CD4-positive, alpha-beta T cell treated with Interleukin-2 at 100 ng/mL for 4 hours (primary cell): Measurements from ENCODE around the gene C1orf53.
"Not testable (repeated sequence)": the region's sequence is repeated elsewhere in the genome, so short reads cannot be mapped to it uniquely, and the experiment has no call there.

Source experiments
- DNase-seq: peaks from one replicate; pipeline ENCODE4 v3.0.0-alpha.2; 2020; ENCODE audit warnings: low spot score

The C1orf53 gene

GRCh38 chr1:197921235-197922069 is 19.0 kb downstream of the C1orf53 start:
- no peak for DNase-seq

GRCh38 chr1:197922070-197922390 is 19.6 kb downstream of the C1orf53 start:
- no peak for DNase-seq

DNA sequence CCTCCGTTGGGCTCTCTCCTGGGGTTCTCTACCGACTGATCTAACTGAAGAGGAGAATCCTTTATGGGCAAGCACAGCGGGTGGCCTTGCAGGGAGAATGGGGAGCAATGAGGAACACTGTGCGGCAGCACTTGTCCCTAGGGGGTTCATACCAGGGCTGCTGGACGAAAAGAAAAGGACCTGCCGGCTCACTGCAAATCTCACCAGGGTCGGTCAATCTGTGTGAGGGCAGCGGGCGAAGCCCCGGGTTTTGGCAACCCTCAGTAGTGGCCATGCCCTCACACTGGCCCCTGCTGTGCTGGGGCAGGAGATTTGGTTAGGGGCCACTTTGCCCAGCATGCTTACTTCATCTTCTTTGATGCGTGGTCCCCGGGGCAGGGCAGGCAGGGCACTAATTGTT is 20.6 kb downstream of the C1orf53 start:
- no peak for DNase-seq

GRCh38 chr1:197924516-197925123 is 22.2 kb downstream of the C1orf53 start:
- peak; percentile 53 for DNase-seq

DNA sequence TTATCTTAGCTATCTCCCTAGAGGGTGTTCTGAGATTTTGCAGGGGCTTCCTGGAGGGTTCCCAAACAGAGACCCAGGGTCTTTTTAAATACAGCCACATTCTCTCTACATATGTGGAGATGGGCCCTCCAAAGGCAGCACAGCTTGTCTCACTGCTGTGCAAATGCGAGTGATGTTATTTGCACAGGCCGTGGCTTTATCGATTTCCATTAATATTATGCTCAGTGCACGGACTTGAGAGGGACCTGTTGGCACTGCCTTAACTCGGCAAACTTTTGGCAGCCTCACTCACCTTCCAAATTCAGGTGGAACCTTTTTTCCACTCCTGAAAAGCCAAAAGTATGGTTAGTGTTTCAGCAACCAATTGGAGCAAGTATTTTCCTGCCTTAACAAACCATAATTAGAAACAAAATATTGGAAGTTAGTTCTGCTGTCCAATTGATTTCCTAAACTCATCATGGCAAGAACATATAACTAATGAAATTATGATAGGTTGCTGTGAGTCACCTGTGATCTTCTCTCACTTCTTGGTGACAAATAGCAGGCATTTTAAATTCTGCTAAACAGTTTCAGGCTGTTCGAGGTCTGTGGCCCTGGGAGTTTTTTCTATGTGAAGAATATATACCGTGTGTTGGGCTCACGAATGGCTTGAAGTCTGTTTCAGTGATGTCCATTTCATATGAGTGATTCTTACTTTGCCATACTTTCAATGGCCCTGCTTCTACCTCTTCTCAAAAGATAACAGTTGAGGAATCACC is 25.7 kb downstream of the C1orf53 start:
- DNase-seq = no peak

DNA sequence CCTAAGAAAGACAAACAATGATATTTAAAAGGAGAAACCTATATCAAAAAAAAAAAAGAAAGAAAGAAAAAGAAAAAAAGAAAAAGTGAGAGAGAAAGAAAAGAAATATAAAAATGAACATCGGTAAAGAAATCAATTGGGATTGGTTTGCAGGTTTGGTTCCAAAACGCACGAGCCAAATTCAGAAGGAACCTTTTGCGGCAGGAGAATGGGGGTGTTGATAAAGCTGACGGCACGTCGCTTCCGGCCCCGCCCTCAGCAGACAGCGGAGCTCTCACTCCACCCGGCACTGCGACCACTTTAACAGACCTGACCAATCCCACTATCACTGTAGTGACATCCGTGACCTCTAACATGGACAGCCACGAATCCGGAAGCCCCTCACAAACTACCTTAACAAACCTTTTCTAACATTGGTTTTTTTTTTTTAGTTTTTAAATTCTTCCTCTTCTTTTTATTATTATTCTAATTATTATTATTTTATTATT is 26.5 kb downstream of the C1orf53 start:
- no peak for DNase-seq

GRCh38 chr1:197933016-197933415 is 30.6 kb downstream of the C1orf53 start:
- DNase-seq = no peak

GRCh38 chr1:197933647-197934046 is 31.2 kb downstream of the C1orf53 start:
- no peak for DNase-seq

DNA sequence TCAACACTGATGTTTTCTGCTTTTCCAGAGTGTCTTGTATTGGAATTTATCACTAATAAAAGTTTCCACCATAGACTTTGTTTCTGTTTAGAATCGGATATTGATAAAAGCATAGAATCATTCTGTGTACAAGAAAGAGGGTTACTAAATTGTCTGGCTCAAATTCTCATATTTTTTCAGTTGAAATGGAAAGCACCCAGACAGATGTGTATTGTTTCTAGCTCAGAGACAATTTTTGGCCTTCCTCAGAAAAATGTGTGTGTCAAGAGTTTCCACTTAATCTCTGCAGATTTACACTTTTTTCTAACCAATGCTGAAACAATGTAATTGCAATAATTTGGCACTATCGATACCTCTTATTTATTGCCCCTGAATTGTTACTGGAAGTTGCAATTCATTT is 35.0 kb downstream of the C1orf53 start:
- DNase-seq = no peak

DNA sequence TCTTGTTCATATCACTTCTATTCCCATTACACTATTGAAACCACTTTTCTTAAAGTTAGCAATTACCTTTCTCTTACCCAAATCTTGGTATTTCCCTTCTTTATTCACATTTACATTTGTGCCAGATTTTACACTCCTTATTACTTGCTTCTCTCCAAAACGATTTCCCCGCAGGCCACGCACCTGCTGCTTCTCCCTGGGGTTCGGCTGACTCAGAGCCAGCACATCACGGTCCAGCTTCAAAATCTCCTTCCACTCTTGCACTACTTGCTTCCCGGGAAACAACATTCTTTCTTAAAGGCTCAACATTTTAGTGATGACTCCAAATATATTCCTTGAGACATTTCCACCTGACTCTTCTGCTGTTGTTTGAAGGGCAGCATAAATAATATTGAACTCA is 35.5 kb downstream of the C1orf53 start:
- DNase-seq = no peak

GRCh38 chr1:197939159-197939980 is 36.9 kb downstream of the C1orf53 start:
- not testable (repeated sequence) for DNase-seq

GRCh38 chr1:197942042-197942441 is 39.6 kb downstream of the C1orf53 start:
- DNase-seq = no peak

DNA sequence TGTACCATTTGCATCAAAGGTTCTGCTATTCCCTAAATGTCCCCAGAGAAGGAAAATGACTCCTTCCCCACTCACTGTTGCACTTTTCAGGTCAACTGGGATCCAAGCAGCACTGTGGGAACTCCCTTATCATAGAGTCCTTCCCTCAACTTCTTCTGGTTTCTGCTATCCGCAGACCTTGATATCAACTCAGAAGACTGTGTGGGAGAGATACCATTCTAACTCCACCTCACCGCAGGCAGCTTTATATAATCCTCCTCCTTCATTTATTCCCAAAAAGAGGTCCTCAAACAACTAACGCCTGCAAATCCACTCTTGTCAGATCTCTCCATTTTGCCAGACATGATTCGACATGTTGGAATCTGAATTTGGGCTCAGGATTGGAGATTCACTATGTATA is 42.1 kb downstream of the C1orf53 start:
- DNase-seq = no peak

- peak; percentile 46 for DNase-seq
Observed at GRCh38 chr1:197948926-197949899, 46.8 kb downstream of the C1orf53 start.

- no peak for DNase-seq
Observed at GRCh38 chr1:197951089-197951488, 48.7 kb downstream of the C1orf53 start.

DNA sequence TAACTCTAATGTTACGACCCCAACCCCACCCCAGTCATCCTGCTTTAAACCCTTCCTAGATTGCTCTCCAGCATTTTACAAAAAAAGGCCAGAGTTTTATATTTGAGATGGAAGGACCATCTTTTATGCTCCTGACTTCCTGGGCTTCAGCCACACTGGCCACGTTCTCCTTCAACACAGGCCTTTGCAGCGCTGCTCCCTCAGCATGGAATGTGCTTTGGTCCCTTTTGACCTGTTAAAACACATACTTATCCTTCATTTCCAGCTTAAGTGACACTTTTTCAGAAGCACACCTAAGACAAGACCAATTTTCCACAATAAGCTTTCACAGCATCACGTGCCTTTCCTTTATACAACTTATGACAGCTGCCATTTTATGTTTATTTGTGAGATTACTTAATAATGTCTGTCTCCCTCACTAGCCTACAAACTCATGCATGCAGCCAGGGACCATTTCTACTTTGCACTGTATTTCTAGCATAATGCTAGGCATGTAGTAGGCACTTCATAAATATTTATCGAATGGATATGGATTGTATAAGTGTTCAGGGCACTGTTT is 49.3 kb downstream of the C1orf53 start:
- DNase-seq = no peak

GRCh38 chr1:197953472-197953871 is 51.0 kb downstream of the C1orf53 start:
- not testable (repeated sequence) for DNase-seq

- no peak for DNase-seq
Observed at GRCh38 chr1:197954718-197955418, 52.4 kb downstream of the C1orf53 start.

DNA sequence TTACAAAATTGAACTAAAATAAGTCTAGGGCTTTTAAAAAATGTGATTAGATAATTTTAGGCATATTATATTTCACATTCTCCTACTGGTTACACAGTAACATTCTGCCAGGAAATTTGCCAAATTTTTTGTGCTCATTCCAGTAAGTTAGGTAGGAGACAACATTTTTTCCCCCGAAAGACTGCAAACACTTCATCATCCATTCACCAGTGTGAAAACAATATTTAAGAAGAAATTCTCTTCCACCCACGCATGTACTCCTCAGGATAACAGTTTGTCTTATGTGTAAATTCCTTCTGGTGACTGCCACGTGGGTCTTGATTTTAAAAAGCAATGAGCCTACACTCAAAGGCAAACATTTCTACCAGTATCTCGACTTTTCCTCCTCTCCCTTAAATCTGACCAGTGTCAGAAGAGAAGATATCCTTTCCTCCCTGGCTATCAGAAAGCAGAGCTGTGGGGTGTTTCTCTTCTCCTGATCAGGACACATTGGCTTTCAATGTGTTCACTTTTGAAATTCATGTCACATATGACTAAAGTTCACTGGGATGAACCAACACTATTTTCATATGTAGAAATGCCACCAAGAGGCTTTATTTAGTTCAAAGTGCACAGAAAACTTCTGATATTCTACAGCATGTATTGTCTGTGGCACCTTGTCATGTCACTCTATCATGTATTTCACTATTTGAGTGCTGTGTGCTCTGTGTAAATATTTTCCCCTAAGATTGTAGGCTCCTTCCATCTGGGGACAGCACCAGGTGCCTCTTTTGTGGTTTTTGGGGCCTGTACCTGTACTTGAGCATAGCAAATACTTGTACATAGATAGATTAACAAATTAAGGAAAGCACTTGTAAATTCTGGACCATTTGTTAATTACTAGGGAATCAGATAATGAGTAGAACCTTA is 53.3 kb downstream of the C1orf53 start:
- DNase-seq = no peak
